Neutrophil (primary cell): Measurements from ENCODE around the gene KLB.
"Not testable (repeated sequence)": the region's sequence is repeated elsewhere in the genome, so short reads cannot be mapped to it uniquely, and the experiment has no call there.

Experiments
- H3K27ac ChIP-seq: fragments of 200-600 bp; sonication (generic); 2 replicates; pipeline ENCODE4 v1.5.1; 2016; ENCODE audit warnings: mild to moderate bottlenecking, moderate library complexity
- H3K27me3 ChIP-seq: fragments of 200-600 bp; sonication (generic); 2 replicates; pipeline ENCODE4 v1.6.0; 2016; ENCODE audit warnings: mild to moderate bottlenecking
- H3K36me3 ChIP-seq: fragments of 200-600 bp; sonication (generic); 2 replicates; pipeline ENCODE4 v1.5.1; 2017
- H3K4me1 ChIP-seq, 2 experiments: fragments of 200-600 bp in 1 of 2; sonication (generic) in 1 of 2; 1 replicate in 1 of 2; 2 replicates in 1 of 2; pipeline versions ENCODE4 v1.5.1 to v1.6.1; 2013 to 2016; ENCODE audit warnings: low read depth in 1 of 2, low read length in 1 of 2, mild to moderate bottlenecking in 1 of 2, moderate library complexity in 1 of 2; ENCODE audit not compliant: control insufficient read depth in 1 of 2, insufficient read depth in 1 of 2
- H3K4me3 ChIP-seq, 2 experiments: fragments of 200-600 bp in 1 of 2; sonication (generic) in 1 of 2; 1 replicate in 1 of 2; 2 replicates in 1 of 2; pipeline ENCODE4 v1.5.1; 2013 to 2016; ENCODE audit warnings: low read depth in 1 of 2, low read length in 1 of 2, mild to moderate bottlenecking in 1 of 2, moderate library complexity in 1 of 2
- H3K9me3 ChIP-seq: fragments of 200-600 bp; sonication (generic); 2 replicates; pipeline ENCODE4 v1.5.1; 2016
- TF ChIP-seq, protein P1 (sequence below): fragments of 200-600 bp; sonication (generic); IDR thresholded peaks from 2 replicates; pipeline ENCODE4 v1.5.1; 2016; ENCODE audit warnings: antibody characterized with exemption

KLB gene

DNA sequence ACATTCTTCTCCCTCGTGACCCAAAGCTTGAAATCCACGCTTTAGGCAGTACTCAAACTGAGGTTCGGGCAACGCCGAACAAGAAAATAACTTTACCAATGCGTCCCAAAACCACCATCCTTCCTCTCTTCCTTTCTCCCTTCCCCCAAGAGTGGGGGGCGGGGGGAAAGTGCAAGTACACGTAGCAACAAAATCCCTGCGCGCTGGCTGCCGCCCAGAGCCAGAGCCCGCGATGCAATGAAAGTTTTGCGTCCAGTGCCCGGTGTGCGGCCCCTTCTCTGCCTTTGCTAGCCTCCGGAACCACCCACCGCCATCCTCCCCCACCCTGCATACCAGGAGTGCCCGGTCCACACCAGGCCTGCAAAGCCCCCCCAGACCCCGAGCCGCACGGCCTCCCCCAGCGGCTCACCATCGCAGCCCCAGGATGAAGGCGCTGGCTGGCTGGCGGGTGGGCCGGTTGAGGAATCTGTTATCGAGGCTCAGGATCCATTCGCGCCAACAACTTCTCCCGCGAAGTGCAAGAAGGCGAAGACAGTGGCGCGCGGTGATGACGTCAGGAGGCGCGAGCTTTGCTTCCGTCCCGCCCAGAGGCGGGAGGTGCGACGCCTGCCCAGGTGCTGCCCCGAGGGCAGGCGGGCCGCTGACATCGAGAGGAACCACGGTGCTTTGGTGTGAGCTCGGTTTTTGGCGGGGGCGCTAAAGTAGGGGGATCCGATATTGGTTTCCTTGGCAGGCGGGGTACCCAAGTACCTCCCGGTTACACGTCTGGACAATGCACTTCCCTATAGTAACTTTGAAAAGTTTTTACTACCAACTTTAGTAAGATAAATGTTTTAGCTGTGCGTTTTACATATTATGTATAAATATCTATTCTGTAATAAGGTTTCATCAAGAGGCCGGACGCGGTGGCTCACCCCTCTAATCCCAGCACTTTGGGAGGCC, 40.6 kb upstream of the KLB start, which contains the start of gene RFC1:
Gene RFC1, minus strand, starts transcription at position 533 of the 942 bp plus-strand sequence. Its CDS starts 121 bp downstream, at position 412.
- no peaks in the 10 kb centered on the region for H3K27me3 ChIP-seq
- no peaks in the 10 kb centered on the region for H3K36me3 ChIP-seq
- TF ChIP-seq, protein P1, sequence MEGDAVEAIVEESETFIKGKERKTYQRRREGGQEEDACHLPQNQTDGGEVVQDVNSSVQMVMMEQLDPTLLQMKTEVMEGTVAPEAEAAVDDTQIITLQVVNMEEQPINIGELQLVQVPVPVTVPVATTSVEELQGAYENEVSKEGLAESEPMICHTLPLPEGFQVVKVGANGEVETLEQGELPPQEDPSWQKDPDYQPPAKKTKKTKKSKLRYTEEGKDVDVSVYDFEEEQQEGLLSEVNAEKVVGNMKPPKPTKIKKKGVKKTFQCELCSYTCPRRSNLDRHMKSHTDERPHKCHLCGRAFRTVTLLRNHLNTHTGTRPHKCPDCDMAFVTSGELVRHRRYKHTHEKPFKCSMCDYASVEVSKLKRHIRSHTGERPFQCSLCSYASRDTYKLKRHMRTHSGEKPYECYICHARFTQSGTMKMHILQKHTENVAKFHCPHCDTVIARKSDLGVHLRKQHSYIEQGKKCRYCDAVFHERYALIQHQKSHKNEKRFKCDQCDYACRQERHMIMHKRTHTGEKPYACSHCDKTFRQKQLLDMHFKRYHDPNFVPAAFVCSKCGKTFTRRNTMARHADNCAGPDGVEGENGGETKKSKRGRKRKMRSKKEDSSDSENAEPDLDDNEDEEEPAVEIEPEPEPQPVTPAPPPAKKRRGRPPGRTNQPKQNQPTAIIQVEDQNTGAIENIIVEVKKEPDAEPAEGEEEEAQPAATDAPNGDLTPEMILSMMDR: no peak
- peak within 1 kb of the TSS; percentile 79 for H3K27ac ChIP-seq
- no peaks in the 10 kb centered on the region for H3K9me3 ChIP-seq
- peak within 1 kb of the TSS; percentile 88 to 93 for H3K4me3 ChIP-seq
- H3K4me1 ChIP-seq: peaks cover 17 to 25% of the 10 kb centered on the region in 2 experiments

DNA sequence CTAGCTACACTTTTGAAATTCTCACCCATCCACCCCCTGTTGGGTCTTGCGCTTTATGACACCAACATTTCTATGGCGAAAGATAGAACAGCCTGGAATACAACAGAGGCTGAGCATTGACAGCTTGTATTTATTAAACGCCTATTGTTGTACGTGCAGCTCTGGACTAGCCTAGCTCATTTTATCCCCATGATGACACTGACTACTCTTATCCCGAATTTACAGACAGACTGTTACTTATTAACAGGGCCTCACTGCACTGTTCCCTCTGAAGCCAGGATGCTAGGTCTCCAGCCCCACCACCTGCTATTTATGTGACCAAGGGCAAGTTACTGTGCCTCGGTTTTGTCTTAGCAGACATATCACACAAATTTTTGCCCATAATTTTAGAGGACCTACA, 39.6 kb upstream of the KLB start:
- Histone ChIP-seq H3K27me3 (no peaks in the 10 kb centered on the region), H3K36me3 (no peaks in the 10 kb centered on the region), H3K4me1 (peaks cover 17 to 25% of the 10 kb centered on the region in 2 experiments), H3K27ac (no peak overlapping the region), H3K9me3 (no peaks in the 10 kb centered on the region), H3K4me3 (no peak overlapping the region)
- TF ChIP-seq, protein P1: no peak

DNA sequence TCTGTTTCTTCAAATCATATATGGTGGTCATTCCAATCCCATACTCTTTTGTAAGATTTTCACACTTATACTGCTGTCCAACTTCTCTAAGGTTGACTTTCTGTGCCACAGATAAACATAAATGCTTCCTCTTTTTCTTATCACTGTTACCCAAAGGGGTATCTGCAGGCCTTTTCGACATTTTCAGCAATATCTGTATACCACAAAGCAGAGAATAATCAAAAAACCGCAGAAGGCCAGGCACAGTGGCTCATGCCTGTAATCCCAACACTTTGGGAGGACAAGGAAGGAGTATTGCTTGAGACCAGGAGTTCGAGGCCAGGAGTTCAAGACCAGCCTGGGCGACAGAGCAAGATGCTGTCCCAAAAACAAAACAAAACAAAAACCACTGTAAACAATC, 37.4 kb upstream of the KLB start:
- Histone ChIP-seq H3K4me1 (peaks cover 17 to 23% of the 10 kb centered on the region in 2 experiments), H3K27ac (no peak overlapping the region), H3K4me3 (no peak overlapping the region), H3K9me3 (no peaks in the 10 kb centered on the region), H3K36me3 (no peaks in the 10 kb centered on the region), H3K27me3 (no peaks in the 10 kb centered on the region)
- TF ChIP-seq, protein P1: no peak

DNA sequence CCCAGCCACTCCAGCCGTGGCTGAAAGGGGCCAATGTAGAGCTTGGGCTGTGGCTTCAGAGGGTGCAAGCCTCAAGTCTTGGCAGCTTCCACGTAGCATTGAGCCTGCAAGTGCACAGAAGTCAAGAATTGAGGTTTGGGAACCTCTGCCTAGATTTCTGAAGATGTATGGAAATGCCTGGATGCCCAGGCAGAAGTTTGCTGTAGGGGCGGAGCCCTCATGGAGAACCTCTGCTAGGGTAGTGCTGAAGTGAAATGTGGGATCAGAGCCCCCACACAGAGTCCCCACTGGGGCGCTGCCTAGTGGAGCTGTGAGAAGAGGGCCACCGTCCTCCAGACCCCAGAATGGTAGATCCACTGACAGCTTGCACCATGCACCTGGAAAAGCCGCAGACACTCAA, 35.5 kb upstream of the KLB start:
- not testable (repeated sequence) for H3K4me3 ChIP-seq, H3K27me3 ChIP-seq, H3K36me3 ChIP-seq, H3K4me1 ChIP-seq, H3K27ac ChIP-seq, H3K9me3 ChIP-seq

DNA sequence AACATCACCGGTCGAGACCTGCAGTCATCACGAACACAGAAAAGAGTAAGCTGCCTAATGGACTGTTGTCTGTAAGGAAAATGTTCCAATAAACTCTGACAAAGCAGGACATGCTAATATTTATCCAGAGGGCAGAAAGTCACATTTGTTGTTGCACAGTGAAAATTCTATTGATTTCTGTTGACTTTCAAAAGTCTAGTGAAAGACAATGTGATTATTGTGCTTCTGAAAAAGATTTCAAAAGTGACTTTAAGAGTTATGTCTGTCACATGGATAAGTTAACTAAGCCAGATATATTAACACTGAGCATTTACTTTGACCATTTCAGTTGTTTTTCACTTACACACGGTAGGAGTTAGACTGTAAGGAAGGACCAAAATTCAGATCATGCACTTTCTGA, 31.3 kb upstream of the KLB start:
- no peaks in the 10 kb centered on the region for H3K27me3 ChIP-seq
- no peaks in the 10 kb centered on the region for H3K9me3 ChIP-seq
- no peaks in the 10 kb centered on the region for H3K36me3 ChIP-seq
- no peak overlapping the region for H3K4me3 ChIP-seq
- H3K4me1 ChIP-seq: no peaks in the 10 kb centered on the region
- TF ChIP-seq, protein P1: no peak
- H3K27ac ChIP-seq: no peak overlapping the region

DNA sequence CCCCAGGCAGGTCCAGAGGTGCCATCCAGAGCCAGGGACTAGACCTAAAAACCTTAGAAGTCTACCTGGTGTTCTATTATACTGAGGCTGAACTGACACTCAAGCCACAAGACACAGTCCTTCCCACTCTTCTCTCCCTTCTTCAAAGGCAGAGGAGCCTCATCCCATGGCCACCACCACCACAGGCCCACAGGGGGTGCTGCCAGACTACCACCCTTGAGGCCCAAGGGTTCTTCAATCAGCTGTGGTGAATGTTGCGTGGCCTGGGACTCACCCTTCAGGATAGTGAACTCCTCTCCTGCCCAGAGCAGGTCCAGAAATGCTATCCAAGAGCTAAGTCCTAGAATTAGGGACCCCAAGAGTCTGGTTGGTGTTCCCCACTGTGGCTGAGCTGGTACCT, 23.0 kb upstream of the KLB start:
- Histone ChIP-seq H3K36me3 (no peaks in the 10 kb centered on the region), H3K27ac (no peak overlapping the region), H3K4me3 (no peak overlapping the region), H3K27me3 (no peaks in the 10 kb centered on the region), H3K4me1 (no peaks in the 10 kb centered on the region), H3K9me3 (no peaks in the 10 kb centered on the region)
- TF ChIP-seq, protein P1: no peak
